GM21529 (cell line): ENCODE measurements around the gene LURAP1L.
"Not testable (repeated sequence)": the region's sequence is repeated elsewhere in the genome, so short reads cannot be mapped to it uniquely, and the experiment has no call there.

Experiments
- ATAC-seq: cut with Tn5 transposase; IDR thresholded peaks from one replicate; pipeline ENCODE4 v1.9.1; 2021; ENCODE audit not compliant: unreplicated experiment

Gene LURAP1L

DNA sequence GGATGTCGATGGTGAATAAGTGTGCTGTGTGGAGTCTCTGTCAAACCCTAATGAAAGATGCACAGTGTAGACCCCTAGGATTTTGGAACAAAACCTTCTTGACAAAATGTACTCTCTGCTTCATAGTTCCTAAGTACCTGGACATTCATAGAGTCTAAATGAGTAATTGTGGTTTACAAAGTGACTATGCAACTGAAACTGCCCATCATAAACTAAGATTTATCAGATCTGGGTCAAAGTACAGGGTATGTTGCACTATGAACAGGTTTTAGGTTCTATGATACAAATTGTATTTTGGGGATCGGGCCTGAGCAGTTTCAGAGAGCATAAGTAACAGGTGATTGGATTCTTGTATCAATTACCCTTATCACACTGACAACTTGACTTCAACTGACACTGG is 79.4 kb downstream of the LURAP1L start:
- no peak for ATAC-seq

DNA sequence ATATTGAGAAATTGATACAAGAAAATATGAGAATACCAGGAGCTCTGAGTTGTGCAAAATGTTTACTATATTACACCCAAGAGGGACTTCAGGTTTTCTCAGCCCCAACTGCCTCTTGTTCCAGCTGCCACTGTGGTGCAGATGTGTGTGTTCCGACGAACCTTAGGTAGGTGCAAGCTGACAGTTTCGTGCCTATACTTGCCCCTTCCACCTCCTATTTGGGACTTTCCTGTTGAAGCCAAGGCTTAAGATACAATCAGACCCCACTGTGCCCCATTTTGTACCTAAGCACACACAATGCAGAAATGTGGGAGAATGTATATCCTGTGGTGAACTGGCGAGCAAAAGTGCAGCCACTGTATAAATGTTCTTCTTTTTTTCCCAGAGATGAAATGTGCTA is 80.2 kb downstream of the LURAP1L start:
- no peak for ATAC-seq

DNA sequence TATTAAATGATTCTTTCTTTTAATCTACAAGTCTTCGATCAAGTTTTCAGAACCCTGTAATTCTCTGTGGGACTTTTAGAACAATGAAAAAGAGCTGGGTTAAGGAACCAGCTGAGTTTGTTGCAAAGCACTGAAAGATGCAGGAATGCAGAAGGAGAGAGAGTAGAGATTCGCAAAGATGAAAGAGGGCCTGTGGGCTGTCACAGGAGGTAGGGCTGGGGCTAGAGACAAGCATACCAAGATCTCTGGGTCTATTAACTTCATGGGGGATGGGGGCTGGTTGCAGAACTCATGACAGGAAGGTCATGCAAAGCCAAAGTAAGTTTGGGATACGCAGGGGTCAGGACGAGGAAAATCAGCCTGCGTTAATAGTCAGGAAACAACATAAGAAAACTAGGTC is 81.8 kb downstream of the LURAP1L start:
- no peak for ATAC-seq

DNA sequence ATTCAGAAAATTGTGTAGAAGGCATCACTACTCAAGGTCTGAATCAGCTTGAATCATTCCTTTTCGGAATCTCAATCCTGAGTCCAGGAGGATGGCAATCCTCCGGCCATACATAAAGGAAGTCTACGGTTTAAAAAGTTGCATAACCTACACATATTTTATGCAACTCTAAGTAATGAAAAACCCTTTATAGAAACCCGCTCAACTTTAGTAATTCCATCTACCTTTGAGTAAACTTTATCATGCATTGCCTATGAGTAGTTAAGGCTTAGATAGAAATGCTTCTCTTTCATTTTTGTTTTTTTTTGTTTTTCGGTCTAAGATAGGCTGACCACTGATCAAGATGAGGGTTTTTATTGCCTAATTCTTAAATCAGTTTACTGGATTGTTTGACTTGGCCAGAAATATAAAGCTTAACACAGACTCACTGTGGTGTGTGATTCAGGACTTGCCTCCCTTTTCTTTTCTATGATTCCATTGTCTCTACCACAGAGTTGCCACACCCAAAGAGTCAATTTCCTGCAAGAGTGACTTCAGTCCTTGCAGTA is 85.0 kb downstream of the LURAP1L start:
- no peak for ATAC-seq

DNA sequence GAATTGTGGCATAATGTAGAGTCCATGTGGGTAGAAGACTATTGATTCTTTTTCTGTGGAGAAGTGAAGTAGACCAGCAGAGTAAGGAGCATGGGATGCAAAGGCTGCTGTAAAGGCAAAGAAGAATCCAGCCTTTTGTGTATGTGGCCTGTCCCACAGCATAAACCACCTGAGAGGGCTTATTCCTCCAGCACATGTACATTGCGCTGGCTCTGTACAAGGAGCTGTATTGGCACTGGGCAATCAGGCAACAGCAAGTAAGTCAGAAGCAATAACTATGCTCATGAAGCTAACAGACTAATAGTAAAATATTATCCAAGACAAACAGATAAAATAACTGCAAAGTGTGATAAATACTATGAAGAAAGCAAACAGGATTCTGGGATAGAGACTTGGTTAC is 86.2 kb downstream of the LURAP1L start:
- no peak for ATAC-seq

DNA sequence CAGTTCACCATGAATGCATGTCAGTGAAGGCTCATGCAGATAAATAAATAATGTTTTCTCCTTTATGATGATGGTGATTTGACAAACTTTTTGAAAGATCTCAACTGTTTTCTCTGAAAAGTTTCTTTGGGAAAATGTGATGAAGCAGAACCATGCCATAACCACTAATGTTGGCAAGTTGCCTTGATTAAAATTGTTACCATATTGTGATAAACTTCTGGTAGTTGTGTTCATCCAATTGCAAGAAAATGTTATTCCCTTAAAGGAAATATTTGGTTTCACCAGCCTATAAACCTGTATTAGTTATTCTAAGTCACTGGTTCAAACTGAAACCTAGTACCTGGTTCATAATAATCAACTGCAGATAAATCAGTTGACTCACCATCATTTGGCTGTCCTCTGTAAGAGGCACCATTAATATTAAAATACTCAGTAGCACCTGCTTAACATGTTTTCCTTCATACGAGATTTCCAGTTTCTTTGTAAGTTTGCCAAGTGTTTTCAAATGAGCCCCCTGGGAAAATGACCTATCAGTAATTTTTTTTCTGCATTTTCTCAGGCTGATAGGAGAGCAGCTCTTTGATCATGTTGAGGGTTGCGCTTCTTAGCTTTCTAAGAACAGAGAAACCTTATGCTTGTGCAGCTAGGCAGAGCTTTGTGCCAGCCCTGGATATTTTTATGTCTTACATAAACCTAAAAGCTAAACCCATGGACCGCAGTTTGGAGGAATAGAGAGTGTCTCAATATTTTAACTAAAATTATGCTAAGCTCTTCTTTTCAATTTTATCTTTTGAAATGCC is 88.0 kb downstream of the LURAP1L start:
- ATAC-seq = no peak

DNA sequence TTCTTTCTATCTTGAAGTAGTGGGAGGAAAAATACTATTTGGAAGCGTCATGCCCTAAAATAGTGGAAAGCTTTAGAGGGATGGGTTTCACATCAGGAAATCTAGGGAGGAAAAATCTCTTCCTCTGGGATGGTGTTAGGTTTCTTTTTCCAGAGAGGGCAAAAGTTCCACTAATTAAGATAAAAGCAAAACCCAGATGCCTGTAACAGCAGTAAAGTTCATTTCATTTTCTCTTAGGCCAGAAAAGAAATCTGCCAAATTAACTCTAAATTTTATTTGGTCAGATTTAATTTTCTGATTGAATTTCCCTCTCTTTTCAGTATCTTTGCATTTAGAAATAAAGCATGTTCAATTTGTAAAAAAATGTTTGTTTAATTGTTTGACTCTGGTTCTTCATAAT is 88.8 kb downstream of the LURAP1L start:
- no peak for ATAC-seq

DNA sequence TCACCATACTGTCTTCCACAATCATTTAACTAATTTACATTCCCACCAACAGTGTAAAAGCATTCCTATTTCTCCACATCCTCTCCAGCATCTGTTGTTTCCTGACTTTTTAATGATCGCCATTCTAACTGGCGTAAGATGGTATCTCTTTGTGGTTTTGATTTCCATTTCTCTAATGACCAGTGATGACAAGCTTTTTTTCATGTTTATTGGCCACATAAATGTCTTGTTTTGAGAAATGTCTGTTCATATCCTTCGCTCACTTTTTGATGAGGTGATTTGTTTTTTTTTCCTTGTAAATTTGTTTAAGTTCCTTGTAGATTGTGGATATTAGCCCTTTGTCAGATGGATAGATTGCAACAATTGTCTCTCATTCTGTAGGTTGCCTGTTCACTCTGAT is 90.6 kb downstream of the LURAP1L start:
- ATAC-seq = not testable (repeated sequence)
